GM10266 (cell line): ENCODE data around the gene ZNF692.

Experiments
- DNase-seq: peaks from one replicate; pipeline ENCODE4 v3.0.0; 2012; ENCODE audit errors: extremely low spot score
- CTCF ChIP-seq: IDR thresholded peaks from 2 replicates; pipeline ENCODE4 v1.5.1; 2012; ENCODE audit warnings: mild to moderate bottlenecking, low read depth; ENCODE audit not compliant: control insufficient read depth, insufficient read depth; ENCODE audit errors: missing control alignments

Gene ZNF692

GRCh38 chr1:248872752-248873408, 14.0 kb upstream of the ZNF692 start:
- TF ChIP-seq CTCF: no peak
- no peak for DNase-seq

DNA sequence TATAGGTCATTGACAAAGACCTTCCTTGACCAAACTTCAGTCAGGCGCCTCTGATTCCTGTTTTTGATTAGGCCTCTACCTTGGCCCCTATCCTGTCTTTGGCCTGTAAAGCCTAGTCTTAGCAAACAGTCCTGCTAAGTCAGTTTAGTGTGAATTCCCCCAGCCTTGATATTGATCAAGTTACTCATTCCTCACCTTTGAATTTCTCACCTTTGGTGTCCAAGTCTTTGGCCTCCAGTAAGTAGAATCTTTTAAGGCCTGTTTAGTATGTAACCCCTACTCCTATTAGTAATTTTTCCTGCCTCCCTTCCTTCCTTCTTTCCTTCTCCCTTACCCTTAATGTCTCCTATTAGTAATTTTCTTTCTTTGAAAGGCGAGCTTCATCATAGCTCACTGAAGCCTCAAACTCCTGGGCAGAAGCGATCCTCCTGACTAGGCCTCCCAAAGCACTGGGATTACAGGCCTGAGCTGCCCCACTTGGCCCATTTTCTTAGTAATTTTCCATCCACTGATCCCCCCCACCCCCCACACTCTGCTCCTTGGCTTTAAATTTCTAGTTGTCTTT, 13.0 kb upstream of the ZNF692 start:
- no peak for TF ChIP-seq CTCF
- DNase-seq: no peak

DNA sequence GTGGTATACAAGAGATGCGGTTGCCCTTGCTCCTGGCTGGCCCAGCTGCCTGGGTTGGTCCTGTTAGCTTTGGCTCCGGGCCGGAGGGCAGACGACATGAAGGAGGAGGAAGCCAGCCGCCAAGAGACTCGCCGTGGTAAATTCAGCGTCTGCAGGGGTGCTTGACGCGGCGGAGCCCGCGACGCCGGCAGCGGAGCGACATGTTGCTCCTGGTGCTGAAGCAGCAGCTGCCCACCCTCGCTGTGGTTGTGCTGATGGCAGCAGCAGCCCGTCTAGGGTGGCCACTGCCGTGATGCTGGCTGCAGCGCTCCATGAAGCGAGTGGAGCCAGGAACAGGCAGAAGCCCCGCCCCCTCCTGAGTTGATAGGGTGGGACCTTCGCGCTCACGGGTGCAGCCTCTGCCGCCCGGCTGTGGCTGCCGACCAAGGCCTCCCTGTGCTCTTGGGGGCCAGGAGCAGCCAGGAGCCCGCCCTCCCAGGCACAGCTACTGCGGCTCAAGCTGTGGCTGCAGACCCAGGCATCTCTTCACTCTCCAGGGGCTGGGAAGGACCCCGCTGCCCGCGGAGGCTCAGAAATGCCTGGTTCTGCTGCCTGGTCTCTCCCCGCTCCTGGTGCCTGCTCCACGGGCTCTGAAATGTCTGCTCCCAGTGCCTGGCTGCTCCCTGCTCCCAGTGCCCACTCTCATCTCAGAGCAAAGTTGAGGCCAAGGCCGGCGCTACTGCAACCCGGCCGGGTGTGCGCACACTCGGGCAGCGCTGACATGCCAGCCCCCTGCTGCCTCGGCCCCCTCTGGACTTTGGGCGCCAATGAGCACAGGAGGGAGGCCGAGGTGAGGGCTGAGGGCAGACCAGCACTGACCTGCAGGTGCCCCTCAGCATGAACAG, 4.4 kb upstream of the ZNF692 start:
- TF ChIP-seq CTCF: no peak
- DNase-seq: peak; percentile 73

DNA sequence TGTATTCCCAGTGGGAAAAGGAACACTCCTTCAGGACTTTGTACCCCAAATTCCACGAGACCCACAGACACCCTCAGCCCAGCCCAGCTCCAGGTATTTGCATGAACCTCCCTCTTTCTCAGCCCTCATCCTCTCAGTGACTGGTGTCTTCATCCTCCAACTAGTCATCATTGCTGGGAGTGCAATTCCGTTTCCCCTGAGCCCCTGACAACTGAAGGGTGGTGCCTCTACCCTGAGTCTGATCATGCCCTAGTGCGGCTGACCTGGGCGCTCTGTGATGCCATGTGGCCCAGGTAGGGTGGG, 3.8 kb upstream of the ZNF692 start:
- TF ChIP-seq CTCF: no peak
- DNase-seq: no peak

DNA sequence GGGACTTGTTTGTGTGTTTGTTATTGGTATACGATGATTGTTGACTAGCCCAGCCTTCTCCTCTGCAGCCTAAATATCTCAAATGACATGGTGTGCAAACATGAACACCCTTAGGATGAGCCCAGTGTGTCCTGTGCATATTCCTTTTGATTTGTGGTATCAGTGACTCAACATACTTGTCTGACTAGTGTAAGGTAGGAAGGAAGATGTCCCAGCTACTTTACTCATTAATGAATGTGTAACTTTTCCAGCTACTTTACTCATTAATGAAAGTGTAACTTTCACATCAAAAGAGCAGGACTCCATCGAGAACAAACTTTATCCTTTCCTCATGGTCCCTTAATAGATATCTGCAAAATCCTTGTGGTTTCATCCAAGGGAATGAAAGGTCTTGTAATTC, 2.7 kb upstream of the ZNF692 start:
- no peak for TF ChIP-seq CTCF
- no peak for DNase-seq

DNA sequence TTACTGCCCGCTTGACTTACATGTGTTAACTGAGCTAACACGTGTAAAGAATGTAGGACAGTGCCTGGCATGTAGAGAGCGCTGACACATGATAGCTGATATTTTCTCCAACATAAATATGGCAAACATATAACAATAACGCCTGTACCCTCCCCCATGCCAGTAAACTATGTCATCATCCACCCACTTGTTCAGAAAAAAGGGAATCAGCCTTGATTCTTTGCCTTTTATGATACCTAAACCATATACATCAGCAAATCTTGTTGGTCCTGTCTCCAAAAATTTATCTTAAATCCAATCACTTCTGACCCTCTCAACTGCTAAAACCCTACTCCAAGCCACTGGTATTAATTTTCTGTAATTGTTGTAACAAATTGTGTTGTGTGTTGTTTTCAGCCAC, 1.1 kb upstream of the ZNF692 start:
- no peak for DNase-seq
- TF ChIP-seq CTCF: no peak
